Stimulated activated naive CD8-positive, alpha-beta T cell treated with anti-CD3 and anti-CD28 coated beads, Interleukin-15, amount 100 ng/mL, for 72 hours (primary cell): ENCODE results near the gene HOXD8.

Source experiments
- ATAC-seq: fragments of 150-1000 bp; cut with Tn5 transposase; 2 replicates; pipeline ENCODE4 v1.10.0; 2021; ENCODE audit warnings: mild to moderate bottlenecking, moderate library complexity
- DNase-seq, 2 donors: peaks; one replicate each; pipeline ENCODE4 v3.0.0; 2021 to 2022
- H3K27ac Mint-ChIP-seq, 2 donors: one replicate each; pipeline ENCODE4 v1.8.0; 2022; ENCODE audit warnings: mild to moderate bottlenecking in 2 of 2, mixed read lengths in 2 of 2, moderate library complexity in 2 of 2
- H3K27me3 Mint-ChIP-seq: one replicate; pipeline ENCODE4 v1.8.0; 2022; ENCODE audit warnings: mixed read lengths
- H3K4me1 Mint-ChIP-seq: one replicate; pipeline ENCODE4 v1.8.0; 2022; ENCODE audit warnings: mild to moderate bottlenecking, mixed read lengths
- H3K4me3 Mint-ChIP-seq, 2 donors: one replicate each; pipeline ENCODE4 v1.8.0; 2022; ENCODE audit warnings: mild to moderate bottlenecking in 2 of 2, mixed read lengths in 2 of 2, moderate library complexity in 1 of 2
- H3K9me3 Mint-ChIP-seq, 2 donors: one replicate each; pipeline ENCODE4 v1.8.0; 2022; ENCODE audit warnings: mixed read lengths in 2 of 2

The HOXD8 gene

GRCh38 chr2:176087330-176088047, 42.0 kb upstream of the HOXD8 start:
- ATAC-seq, result no peak
- H3K4me3 Mint-ChIP-seq, result peak overlapping the region in 1 of 2 donors; percentile 68
- peaks cover 30% of the 10 kb centered on the region for H3K4me1 Mint-ChIP-seq
- no peak overlapping the region for H3K27ac Mint-ChIP-seq
- H3K27me3 Mint-ChIP-seq, result peaks cover 100% of the 10 kb centered on the region
- DNase-seq, result no peak
- H3K9me3 Mint-ChIP-seq, result peaks cover 8 to 24% of the 10 kb centered on the region in 2 donors

GRCh38 chr2:176088048-176088936, 41.2 kb upstream of the HOXD8 start:
- Mint-ChIP-seq H3K4me1 (peaks cover 26% of the 10 kb centered on the region), H3K9me3 (peaks cover 8 to 18% of the 10 kb centered on the region in 2 donors), H3K27ac (no peak overlapping the region), H3K27me3 (peaks cover 99% of the 10 kb centered on the region), H3K4me3 (peak overlapping the region; percentile 68)
- DNase-seq, result no peak
- ATAC-seq, result no peak

- peaks cover 0 to 12% of the 10 kb centered on the region in 2 donors for H3K9me3 Mint-ChIP-seq
- ATAC-seq (no peak), DNase-seq (no peak)
- peaks cover 33% of the 10 kb centered on the region for H3K4me1 Mint-ChIP-seq
- no peak overlapping the region for H3K27ac Mint-ChIP-seq
- H3K27me3 Mint-ChIP-seq, result peaks cover 99% of the 10 kb centered on the region
- no peak overlapping the region for H3K4me3 Mint-ChIP-seq
Observed at GRCh38 chr2:176088937-176089842, 40.3 kb upstream of the HOXD8 start.

- Mint-ChIP-seq H3K4me3 (no peak overlapping the region), H3K9me3 (peaks cover 0 to 9% of the 10 kb centered on the region in 2 donors), H3K4me1 (peaks cover 30% of the 10 kb centered on the region), H3K27me3 (peaks cover 99% of the 10 kb centered on the region), H3K27ac (peak overlapping the region in 1 of 2 donors; percentile 8)
- DNase-seq (no peak), ATAC-seq (no peak)
Observed at GRCh38 chr2:176089843-176090395, 39.6 kb upstream of the HOXD8 start.

GRCh38 chr2:176090862-176091261, 38.6 kb upstream of the HOXD8 start:
- no peak overlapping the region for H3K4me3 Mint-ChIP-seq
- H3K9me3 Mint-ChIP-seq, result peaks cover 0 to 9% of the 10 kb centered on the region in 2 donors
- peaks cover 99% of the 10 kb centered on the region for H3K27me3 Mint-ChIP-seq
- H3K4me1 Mint-ChIP-seq, result peaks cover 26% of the 10 kb centered on the region
- DNase-seq (no peak), ATAC-seq (no peak)
- no peak overlapping the region for H3K27ac Mint-ChIP-seq

GRCh38 chr2:176091329-176092258, 37.9 kb upstream of the HOXD8 start:
- H3K27me3 Mint-ChIP-seq, result peaks cover 99% of the 10 kb centered on the region
- H3K27ac Mint-ChIP-seq, result peak overlapping the region in 1 of 2 donors; percentile 75
- peak overlapping the region; percentile 52 to 68 for H3K4me3 Mint-ChIP-seq

GRCh38 chr2:176092270-176093144, 37.0 kb upstream of the HOXD8 start, which contains the start of gene HOXD13:
Gene HOXD13 (plus strand): TSS chr2:176092721. CDS start chr2:176092891, 170 bp downstream.
- peak within 1 kb of the TSS; percentile 52 to 77 for H3K4me3 Mint-ChIP-seq
- peaks cover 99% of the 10 kb centered on the region for H3K27me3 Mint-ChIP-seq
- peak within 1 kb of the TSS in 1 of 2 donors; percentile 75 for H3K27ac Mint-ChIP-seq
- ATAC-seq (no peak), DNase-seq (no peak)
- peaks cover 38% of the 10 kb centered on the region for H3K4me1 Mint-ChIP-seq
- H3K9me3 Mint-ChIP-seq, result no peaks in the 10 kb centered on the region

More at GRCh38 chr2:176091329-176092258, 37.9 kb upstream of the HOXD8 start:
- DNase-seq, result no peak
- no peak for ATAC-seq
- Mint-ChIP-seq H3K4me1 (peaks cover 29% of the 10 kb centered on the region), H3K9me3 (peaks cover 0 to 9% of the 10 kb centered on the region in 2 donors)

GRCh38 chr2:176093145-176093897, 36.2 kb upstream of the HOXD8 start:
- H3K4me1 Mint-ChIP-seq, result peaks cover 41% of the 10 kb centered on the region
- no peaks in the 10 kb centered on the region for H3K9me3 Mint-ChIP-seq
- H3K27me3 Mint-ChIP-seq, result peaks cover 99% of the 10 kb centered on the region
- ATAC-seq (no peak), DNase-seq (no peak)
- H3K27ac Mint-ChIP-seq, result no peak overlapping the region
- H3K4me3 Mint-ChIP-seq, result peak overlapping the region; percentile 26 to 77

- Mint-ChIP-seq H3K4me3 (peak overlapping the region in 1 of 2 donors; percentile 47), H3K27ac (no peak overlapping the region), H3K9me3 (no peaks in the 10 kb centered on the region), H3K4me1 (peaks cover 43% of the 10 kb centered on the region), H3K27me3 (peaks cover 99% of the 10 kb centered on the region)
- ATAC-seq (no peak), DNase-seq (no peak)
Observed at GRCh38 chr2:176093898-176094249, 35.6 kb upstream of the HOXD8 start.

- H3K27me3 Mint-ChIP-seq, result peaks cover 99% of the 10 kb centered on the region
- no peaks in the 10 kb centered on the region for H3K9me3 Mint-ChIP-seq
- no peak overlapping the region for H3K27ac Mint-ChIP-seq
- H3K4me3 Mint-ChIP-seq, result no peak overlapping the region
- DNase-seq, result no peak
- no peak for ATAC-seq
- peaks cover 45% of the 10 kb centered on the region for H3K4me1 Mint-ChIP-seq
Observed at GRCh38 chr2:176094349-176094748, 35.2 kb upstream of the HOXD8 start.

- ATAC-seq (no peak), DNase-seq (no peak)
- H3K4me3 Mint-ChIP-seq, result no peak overlapping the region
- peaks cover 50% of the 10 kb centered on the region for H3K4me1 Mint-ChIP-seq
- H3K27ac Mint-ChIP-seq, result no peak overlapping the region
- H3K27me3 Mint-ChIP-seq, result peaks cover 99% of the 10 kb centered on the region
- H3K9me3 Mint-ChIP-seq, result no peaks in the 10 kb centered on the region
Observed at GRCh38 chr2:176095421-176095820, 34.1 kb upstream of the HOXD8 start.

- peaks cover 50% of the 10 kb centered on the region for H3K4me1 Mint-ChIP-seq
- H3K4me3 Mint-ChIP-seq, result peak overlapping the region; percentile 70 to 80
- peaks cover 99% of the 10 kb centered on the region for H3K27me3 Mint-ChIP-seq
- H3K27ac Mint-ChIP-seq, result no peak overlapping the region
- no peaks in the 10 kb centered on the region for H3K9me3 Mint-ChIP-seq
- DNase-seq, result no peak
- ATAC-seq, result no peak
Observed at GRCh38 chr2:176096243-176096985, 33.1 kb upstream of the HOXD8 start.
